GM19452 (cell line): ENCODE data around the gene SPTBN4.

Experiments
- ATAC-seq: cut with Tn5 transposase; IDR thresholded peaks from one replicate; pipeline ENCODE4 v1.9.1; 2021; ENCODE audit not compliant: unreplicated experiment

Gene SPTBN4

DNA sequence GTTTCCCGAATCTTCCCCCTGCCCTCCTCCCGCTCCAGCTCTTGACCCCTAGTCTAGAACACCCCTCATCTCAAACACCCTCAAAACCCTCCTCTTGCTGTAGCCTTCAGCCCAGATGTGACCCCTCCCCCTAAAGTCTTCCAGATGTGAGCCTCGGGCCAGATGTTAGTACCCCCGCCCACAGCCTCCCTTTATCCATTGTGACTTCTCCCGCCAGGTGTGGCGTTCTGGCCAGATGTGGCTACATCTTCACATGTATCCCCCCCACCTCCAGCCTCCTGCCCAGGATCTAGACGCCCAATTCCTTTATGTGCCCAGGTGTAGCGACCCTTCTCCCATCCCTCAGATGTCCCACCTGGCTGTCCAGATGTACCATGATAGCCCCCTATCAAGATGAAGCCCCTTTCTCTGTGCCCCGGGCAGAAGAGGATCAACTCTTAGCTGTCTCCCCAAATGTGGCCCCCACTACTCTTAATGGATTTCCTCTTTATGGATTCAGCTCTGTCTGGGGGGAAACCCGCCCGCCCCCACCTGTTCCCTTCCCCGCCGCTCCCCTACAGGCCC is 133.9 kb downstream of the SPTBN4 start:
- ATAC-seq: no peak

DNA sequence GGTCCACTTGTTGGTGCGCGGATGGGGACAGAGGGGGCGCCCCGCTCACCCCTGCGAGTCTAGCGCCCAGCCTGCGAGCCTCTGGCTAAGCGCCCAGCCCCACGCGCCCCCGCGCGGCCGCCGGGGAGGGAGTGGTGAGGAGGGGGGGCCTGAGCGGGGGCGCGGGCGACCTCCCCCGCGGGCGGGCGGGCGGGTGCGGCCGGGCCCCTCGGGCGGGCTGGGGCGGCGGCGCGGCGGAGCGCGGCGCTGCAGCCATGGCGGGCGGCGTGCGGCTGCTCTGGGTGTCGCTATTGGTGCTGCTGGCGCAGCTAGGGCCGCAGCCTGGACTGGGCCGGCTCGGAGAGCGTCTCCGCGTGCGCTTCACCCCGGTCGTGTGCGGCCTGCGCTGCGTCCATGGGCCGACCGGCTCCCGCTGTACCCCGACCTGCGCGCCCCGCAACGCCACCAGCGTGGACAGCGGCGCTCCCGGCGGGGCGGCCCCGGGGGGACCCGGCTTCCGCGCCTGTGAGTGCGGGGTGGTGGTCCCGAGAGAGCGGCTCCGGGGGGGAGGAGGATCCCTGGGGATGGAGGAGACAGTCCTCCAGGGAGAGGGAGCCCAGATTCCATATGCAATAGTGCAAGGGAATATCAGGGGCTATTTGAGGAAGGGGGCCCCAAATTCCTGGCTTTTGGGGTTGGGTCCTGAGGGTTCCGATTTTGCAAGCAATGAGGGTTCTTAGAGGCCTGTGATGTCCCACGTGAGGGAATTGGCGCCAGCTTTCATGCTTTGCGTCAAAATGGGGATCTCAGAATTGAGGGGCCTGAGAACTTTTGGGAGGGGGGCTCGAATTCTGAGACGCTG is 134.6 kb downstream of the SPTBN4 start, which contains the start of gene LTBP4:
LTBP4 (plus strand) TSS at position 236 of the 841 bp plus-strand sequence; CDS start at position 255, 19 bp downstream.
- no peak for ATAC-seq

DNA sequence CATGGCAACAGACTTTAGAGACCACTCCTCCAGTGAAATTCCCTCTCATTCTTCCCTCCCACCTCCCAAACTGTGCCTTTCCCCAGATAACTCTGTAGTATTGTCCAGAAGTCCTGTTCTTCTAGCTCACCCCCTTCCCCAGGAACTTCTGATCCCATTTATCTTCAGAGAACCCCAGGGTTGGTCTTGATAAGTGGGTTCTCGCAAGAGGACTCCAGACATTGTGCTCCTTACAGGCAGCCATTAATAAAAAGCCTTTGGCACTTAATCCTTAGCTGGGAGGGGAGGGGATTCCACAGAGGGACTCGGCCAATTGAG is 136.2 kb downstream of the SPTBN4 start:
- no peak for ATAC-seq

DNA sequence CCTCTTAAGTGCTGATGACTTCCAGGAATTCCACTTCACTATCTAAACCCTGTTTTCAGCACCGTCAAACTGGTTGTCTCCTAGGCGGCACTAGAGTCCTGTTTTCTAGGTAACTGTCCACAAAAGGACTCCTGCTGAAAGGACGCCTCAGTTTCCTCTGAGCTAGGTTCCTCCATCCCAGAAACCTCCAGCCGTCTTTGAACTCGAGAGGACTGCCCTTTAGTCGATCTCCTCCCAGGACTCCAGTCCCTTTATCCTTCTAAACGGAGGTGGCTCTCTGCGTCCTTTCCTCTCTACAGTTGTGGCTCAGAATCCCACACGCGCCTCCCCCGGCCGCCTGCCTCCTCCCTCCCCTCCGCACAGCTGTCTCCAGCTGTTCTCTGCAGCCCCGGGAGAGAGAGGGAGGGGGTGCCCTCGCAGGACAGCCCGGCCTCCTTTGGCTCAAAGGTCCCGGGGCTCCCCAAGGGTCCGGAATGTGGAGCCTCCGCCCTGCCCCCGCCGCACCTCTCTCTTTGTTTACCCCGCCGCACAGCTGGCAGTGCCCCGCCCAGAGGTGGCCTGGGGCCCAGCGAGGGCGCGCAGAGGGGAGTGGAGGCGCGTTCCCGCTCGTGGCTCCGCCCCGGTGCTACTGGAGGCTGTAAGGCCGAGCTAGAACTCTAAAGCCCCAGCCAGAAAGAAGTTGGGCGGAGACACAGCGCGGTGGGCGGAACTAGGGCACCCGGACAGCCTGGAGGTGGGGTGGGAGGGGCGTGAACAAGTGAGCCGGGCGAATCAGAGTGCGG is 136.8 kb downstream of the SPTBN4 start:
- peak; percentile 78 for ATAC-seq

DNA sequence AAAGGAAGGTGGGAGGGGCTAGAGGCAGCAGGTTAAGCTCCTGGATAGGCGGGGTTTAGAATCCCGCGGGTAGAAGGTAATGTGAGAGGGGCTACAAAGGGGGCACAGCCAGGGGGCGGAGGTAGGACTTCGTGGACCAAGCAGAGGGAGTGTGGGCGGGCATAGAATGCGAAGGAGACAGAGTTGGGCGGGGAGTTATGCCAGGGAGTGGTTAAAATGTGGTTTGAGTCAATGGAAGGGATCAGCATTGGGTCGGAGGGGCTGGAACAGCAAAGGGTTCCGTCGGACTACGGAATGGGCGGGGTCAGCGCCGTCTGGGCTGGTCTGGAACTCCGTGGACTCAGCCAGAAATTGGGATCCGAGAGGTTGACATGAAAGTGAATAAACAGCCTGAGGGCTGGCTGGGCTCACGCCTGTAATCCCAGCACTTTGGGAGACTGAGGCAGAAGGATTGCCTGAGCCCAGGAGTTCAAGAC is 137.4 kb downstream of the SPTBN4 start:
- ATAC-seq: no peak

DNA sequence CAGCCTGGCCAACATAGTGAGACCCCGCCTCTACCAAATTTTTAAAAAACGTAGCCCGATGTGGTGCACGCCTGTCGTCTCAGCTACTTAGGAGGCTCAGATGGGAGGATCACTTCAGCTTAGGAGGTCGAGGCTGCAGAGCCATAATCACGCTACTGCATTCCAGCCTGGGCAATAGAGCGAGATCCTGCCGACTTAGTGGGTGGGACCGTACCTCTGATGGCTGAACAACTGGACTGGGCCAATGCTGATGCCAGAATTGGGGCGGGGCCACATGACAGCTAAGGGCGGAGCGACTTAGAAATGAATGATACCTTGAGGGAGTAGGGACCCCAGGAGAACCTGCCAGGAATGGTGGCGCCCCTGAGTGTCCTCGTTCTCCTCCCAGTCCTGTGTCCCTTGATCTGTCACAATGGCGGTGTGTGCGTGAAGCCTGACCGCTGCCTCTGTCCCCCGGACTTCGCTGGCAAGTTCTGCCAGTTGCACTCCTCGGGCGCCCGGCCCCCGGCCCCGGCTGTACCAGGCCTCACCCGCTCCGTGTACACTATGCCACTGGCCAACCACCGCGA is 137.9 kb downstream of the SPTBN4 start:
- ATAC-seq: no peak

DNA sequence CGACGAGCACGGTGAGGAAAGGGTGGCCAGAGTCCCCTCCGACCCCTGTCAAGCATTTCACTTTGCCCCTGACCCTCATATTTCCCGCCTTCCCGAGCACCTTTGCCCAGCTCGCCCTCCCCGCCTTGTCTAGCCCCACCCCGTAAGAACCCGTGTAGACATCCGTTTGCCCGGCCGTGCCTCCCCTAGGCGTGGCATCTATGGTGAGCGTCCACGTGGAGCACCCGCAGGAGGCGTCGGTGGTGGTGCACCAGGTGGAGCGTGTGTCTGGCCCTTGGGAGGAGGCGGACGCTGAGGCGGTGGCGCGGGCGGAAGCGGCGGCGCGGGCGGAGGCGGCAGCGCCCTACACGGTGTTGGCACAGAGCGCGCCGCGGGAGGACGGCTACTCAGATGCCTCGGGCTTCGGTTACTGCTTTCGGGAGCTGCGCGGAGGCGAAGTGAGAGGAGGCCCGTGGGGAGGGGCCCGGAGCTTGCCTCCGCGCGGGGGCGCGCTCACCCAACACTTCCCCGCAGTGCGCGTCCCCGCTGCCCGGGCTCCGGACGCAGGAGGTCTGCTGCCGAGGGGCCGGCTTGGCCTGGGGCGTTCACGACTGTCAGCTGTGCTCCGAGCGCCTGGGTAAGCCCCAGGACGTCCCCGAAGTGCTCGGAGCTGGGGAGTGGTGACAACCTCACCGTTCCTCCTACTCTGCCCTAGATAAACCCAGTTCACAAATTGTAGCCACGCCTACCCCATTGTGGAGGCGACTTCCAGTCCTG is 138.6 kb downstream of the SPTBN4 start:
- ATAC-seq: no peak

DNA sequence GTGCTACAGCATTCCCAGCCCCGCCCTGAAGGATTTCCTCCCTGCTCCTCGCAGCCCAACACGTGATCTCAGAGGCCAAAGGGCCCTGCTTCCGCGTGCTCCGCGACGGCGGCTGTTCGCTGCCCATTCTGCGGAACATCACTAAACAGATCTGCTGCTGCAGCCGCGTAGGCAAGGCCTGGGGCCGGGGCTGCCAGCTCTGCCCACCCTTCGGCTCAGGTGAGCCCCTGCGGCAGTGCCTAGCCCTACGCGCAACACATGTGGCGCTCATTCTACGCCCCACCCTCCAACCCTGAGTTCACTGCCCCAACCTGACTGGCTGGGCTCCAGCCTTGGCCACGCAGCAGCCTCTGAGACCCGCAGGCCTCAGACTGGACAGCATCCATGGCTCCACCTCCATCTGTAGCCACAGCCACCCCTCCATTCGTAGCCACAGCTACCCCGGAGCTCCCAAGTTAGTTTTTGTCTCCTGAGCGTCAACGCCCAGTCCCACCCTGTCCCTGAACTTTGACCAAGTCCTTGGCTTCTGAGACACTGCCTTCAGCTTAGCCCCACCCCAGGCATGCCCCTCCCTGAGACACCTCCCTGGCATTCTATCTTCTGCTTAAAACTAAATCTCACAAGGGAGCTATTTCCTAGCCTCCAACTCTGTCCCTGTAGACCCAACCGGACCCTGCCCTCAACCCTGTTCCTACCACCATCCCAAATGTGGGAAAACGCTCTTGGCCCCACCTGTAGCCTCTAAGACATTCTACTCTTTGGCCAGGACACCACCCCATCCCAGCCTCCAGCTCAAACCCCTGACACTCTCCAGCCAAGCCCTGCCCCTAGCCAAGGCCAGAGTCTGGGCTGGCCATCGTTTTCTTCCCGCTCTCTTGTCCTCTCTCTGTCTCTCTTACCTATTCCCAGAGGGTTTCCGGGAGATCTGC is 140.8 kb downstream of the SPTBN4 start:
- ATAC-seq: no peak

DNA sequence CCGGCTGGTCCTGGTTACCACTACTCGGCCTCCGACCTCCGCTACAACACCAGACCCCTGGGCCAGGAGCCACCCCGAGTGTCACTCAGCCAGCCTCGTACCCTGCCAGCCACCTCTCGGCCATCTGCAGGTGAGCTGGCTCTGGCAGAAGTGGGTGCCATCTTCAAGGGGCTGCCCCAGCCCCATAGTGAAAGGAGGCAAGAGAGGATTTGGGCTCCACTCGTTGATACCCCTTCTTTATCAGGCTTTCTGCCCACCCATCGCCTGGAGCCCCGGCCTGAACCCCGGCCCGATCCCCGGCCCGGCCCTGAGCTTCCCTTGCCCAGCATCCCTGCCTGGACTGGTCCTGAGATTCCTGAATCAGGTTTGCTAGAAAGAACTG is 141.4 kb downstream of the SPTBN4 start:
- no peak for ATAC-seq

DNA sequence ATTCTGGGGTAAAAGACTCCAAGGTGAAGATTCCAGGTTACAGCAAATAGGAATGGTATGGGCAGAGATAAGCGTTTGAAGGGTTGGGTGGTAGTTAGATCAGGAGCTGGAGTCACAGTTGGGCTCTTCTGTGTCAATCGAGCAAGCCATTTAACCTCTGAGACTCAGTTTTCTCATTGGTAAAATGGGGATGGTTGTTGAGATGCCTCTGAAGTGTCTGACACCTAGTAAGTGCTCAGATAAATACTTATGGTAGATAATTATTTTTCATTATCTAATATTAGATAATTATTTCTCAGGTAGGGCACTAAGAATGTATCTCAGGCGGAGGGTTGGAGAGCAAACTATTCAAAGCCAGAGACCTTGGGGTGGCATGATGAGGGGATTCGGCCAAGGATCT is 142.2 kb downstream of the SPTBN4 start:
- no peak for ATAC-seq

DNA sequence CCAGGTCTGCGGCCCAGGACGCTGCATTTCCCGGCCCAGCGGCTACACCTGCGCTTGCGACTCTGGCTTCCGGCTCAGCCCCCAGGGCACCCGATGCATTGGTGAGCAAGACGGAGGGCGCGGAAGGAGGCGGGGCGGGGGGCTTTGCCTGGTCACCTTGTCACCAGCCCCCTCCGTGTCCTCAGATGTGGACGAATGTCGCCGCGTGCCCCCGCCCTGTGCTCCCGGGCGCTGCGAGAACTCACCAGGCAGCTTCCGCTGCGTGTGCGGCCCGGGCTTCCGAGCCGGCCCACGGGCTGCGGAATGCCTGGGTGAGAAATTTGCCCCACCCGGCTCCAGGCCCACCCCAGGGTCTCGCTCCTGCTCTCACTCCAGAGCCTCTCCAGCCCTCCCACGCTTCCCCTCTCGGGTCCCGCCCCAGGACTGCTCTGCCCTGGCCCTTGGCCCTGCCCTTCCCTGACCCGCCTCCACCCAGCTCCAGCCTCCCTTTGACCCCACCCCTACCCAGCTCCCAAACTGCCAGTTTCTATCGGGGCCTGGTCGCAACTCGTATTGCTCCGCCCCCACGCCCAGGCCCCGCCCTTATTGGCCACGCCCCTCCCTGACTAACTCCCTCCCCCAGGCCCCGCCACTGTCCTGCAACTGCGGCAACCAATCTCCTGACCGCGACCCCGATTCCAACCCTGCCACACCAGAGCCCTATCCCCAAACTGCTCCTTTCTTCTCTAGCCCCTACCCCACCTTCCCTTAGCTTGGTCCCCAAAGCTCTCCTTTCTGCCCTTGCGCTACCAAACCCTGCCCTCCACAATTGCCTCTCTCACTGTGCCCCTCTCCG is 143.0 kb downstream of the SPTBN4 start:
- ATAC-seq: peak; percentile 52

DNA sequence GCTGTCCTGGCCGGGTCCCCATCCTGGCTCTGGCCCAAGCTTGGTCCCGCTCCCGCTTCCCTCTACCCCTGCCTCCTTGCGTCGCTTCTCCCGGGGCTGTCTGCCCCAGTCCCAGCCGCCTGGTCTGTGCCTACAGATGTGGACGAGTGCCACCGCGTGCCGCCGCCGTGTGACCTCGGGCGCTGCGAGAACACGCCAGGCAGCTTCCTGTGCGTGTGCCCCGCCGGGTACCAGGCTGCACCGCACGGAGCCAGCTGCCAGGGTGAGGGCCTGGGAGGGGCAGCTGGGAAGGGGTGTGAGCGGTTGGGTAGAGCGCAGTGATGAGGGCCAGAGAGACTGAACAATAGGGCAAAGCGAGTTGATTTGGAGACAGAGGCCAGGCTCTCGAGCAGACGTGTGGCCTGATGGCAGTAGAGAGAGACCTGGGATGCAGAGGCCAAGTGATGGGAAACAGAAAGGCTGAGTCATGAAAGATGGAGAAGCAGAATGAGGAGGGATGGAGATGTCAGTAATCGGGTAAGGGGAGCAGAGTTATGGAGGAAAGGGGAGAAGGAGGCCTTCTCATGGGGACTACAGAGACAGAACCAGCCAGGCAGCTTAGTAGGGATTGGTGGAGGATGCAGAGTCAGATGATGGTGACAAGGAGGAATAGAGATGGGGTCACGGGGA is 143.7 kb downstream of the SPTBN4 start:
- ATAC-seq: no peak

DNA sequence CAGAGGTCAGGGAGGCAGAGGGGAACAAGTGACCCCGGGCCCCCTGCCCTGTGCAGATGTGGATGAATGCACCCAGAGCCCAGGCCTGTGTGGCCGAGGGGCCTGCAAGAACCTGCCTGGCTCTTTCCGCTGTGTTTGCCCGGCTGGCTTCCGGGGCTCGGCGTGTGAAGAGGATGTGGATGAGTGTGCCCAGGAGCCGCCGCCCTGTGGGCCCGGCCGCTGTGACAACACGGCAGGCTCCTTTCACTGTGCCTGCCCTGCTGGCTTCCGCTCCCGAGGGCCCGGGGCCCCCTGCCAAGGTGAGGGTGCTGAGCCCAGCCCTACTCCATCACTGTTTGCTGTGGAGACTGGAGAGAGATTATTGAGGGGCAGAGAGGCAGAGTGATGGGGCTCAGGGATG is 144.3 kb downstream of the SPTBN4 start:
- no peak for ATAC-seq

DNA sequence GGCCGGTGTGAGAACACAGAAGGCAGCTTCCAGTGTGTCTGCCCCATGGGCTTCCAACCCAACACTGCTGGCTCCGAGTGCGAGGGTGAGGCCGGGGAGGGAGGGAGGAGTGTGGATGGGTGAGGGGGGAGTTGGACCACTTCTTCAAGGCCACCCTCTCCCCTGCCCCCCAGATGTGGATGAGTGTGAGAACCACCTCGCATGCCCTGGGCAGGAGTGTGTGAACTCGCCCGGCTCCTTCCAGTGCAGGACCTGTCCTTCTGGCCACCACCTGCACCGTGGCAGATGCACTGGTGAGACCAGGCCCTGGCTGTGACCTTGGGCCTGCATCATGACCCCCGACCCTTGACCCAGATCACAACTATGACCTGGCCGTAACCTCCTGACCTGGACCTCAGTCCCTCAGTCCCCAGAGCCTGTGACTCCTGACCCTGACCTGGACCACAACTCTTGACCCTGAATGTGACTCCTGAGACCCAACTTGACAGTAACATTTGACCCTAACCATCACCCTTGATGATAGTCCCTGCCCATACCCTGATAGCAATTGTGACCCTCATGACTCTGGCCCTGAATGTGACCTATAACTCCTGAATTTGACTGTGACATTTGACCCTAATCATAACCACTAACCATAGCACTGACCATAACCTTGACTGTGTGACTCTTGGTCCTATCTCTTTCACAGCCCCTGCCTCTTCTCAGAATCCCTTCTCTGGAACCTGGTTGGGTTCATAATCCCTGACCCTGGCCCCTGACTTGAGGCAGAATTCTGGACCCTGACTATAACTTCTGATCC is 145.3 kb downstream of the SPTBN4 start:
- ATAC-seq: no peak

DNA sequence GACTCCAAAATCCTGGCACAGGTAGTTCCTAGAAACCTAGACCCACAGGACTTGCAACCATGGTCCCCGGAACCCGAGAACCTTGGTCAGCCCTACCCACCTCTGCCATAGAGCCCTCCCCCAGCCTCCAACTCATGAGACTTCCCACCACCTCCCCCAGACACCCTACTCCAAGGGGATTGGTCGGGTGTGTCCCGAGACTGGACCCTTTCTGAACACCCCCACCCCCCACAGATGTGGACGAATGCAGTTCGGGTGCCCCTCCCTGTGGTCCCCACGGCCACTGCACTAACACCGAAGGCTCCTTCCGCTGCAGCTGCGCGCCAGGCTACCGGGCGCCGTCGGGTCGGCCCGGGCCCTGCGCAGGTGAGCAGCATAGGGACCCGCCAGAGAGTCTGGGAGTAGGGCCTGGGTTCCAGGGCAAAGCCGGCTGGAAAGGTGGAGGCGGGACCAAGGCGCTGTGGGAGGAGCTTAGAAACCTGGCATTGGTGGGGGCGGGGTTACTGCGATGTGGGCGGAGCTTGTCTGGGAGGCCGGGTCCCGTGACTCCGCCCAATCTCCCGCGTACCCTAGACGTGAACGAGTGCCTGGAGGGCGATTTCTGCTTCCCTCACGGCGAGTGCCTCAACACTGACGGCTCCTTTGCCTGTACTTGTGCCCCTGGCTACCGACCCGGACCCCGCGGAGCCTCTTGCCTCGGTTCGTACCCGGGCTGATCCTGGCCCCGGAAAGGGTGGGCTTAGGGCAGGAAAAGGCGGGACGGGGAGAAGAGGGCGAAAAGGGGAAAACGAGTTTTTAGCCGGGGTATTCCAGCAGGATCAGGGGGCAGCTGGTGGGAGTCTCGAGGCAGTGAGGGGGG is 146.3 kb downstream of the SPTBN4 start:
- no peak for ATAC-seq
